ENCODE results near the gene ST6GAL2. TPM values are rescaled to one million over a fixed set of nuclear protein-coding genes. Genes with fewer than 3 reads are reported as not detected.

ST6GAL2 gene
- total RNA-seq, 1 experiment from 2014 or later = not detected

DNA sequence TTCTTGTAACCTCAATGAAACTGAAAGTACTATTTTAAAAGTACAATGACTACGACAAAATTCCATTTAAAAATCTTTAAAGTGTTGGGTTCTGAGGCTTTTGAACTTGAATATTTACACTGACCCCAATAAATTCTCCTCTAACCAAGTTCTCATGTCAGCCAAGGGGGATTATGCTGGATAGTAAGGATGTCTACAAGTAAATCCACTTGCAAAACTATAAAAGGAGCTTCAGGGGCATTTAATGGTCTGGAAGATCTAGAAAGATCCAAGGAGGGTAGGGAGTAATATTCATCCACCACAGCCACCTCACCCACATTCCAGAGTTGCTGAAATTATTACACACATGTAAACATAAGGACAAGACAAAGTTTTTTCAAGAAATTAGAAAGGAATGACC lies 81.8 kb downstream of the ST6GAL2 start:
- H3K9me2 ChIP-seq (ENCODE audit: insufficient read depth) = no peaks in the 10 kb centered on the region
- DNase-seq = no peak
- TF ChIP-seq EZH2 (IDR thresholded peaks at IDR 0.05; ENCODE audit: low read depth) = no peak
- TF ChIP-seq, protein P1, sequence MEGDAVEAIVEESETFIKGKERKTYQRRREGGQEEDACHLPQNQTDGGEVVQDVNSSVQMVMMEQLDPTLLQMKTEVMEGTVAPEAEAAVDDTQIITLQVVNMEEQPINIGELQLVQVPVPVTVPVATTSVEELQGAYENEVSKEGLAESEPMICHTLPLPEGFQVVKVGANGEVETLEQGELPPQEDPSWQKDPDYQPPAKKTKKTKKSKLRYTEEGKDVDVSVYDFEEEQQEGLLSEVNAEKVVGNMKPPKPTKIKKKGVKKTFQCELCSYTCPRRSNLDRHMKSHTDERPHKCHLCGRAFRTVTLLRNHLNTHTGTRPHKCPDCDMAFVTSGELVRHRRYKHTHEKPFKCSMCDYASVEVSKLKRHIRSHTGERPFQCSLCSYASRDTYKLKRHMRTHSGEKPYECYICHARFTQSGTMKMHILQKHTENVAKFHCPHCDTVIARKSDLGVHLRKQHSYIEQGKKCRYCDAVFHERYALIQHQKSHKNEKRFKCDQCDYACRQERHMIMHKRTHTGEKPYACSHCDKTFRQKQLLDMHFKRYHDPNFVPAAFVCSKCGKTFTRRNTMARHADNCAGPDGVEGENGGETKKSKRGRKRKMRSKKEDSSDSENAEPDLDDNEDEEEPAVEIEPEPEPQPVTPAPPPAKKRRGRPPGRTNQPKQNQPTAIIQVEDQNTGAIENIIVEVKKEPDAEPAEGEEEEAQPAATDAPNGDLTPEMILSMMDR (conservative IDR thresholded peaks at IDR 0.05) = no peak
- H2AFZ ChIP-seq = no peak overlapping the region
- H3K79me2 ChIP-seq (ENCODE audit: low read depth) = no peaks in the 10 kb centered on the region
- H4K20me1 ChIP-seq (ENCODE audit: insufficient read depth) = no peaks in the 10 kb centered on the region
- no peaks in the 10 kb centered on the region for H3K9me3 ChIP-seq (ENCODE audit: insufficient read depth, low read depth)
- intact Hi-C loops (cut with micrococcal nuclease; ENCODE audit: unreplicated experiment) = no loop called here
- CTCF ChIA-PET = interaction anchor here (0.7 kb wide), 1 partner anchor 162 kb away, joined by 9 read pairs; no protein-coding TSS in a partner anchor
- no peaks in the 10 kb centered on the region for H3K36me3 ChIP-seq (ENCODE audit: low read depth)
- no TSS peak for BruUV-seq (replicated peaks)
- no peak overlapping the region for H3K4me2 ChIP-seq
- no peak overlapping the region for H3K27ac ChIP-seq
- peaks cover 44% of the 10 kb centered on the region for H3K27me3 ChIP-seq (ENCODE audit: insufficient read depth, low read depth)
- H3K4me1 ChIP-seq (replicated peaks; ENCODE audit: insufficient read depth) = no peaks in the 10 kb centered on the region
- no peak overlapping the region for H3K4me3 ChIP-seq
- POLR2A ChIA-PET (ENCODE audit: unreplicated experiment) = no interaction called here
- H3F3A ChIP-seq (ENCODE audit: insufficient read depth, low read depth) = no peaks in the 10 kb centered on the region

DNA sequence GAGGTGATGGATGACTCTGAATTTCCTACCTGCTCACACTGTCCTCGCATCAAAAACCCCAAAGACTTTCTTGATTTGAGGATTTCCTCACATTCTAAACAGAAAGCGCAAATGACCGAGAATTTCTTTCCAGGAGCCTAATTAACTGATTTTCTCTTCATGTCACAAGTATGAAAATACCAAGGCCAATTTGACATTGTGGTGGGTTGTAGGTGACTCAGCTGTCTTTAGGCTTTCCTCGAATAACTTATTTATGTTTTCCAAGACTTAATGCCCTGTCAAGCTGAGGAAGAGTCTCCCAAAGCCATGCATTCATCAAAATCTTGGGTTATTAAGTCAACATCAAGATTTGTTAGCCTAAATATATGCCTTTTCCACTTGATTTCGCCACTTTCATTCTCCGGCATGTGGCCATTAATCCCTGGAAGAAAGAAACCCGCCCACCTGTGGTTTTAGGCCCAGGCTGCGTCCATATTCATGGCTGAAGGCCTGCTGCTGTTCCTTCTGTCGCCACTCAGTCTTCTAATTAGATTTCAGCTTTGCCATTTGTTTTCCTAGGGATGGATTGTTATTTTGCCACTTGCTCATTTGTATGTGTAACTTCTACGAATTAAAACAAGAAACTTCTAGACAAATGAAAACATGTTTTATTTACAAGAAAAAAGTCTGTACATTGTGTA lies 84.9 kb downstream of the ST6GAL2 start:
- no peak for TF ChIP-seq EZH2 (IDR thresholded peaks at IDR 0.05; ENCODE audit: low read depth)
- TF ChIP-seq, protein P1 (conservative IDR thresholded peaks at IDR 0.05) = no peak
- POLR2A ChIA-PET (ENCODE audit: unreplicated experiment) = no interaction called here
- Histone ChIP-seq H3K27ac (no peak overlapping the region), H3K4me2 (no peak overlapping the region), H3K9me3 (ENCODE audit: insufficient read depth, low read depth) (no peaks in the 10 kb centered on the region), H3K79me2 (ENCODE audit: low read depth) (no peaks in the 10 kb centered on the region), H3K4me1 (replicated peaks; ENCODE audit: insufficient read depth) (no peaks in the 10 kb centered on the region), H3K36me3 (ENCODE audit: low read depth) (no peaks in the 10 kb centered on the region), H4K20me1 (ENCODE audit: insufficient read depth) (no peaks in the 10 kb centered on the region), H3F3A (ENCODE audit: insufficient read depth, low read depth) (no peaks in the 10 kb centered on the region), H2AFZ (no peak overlapping the region), H3K27me3 (ENCODE audit: insufficient read depth, low read depth) (peaks cover 39% of the 10 kb centered on the region), H3K4me3 (no peak overlapping the region), H3K9me2 (ENCODE audit: insufficient read depth) (no peaks in the 10 kb centered on the region)
- BruUV-seq (replicated peaks) = no TSS peak
- intact Hi-C loops (cut with micrococcal nuclease; ENCODE audit: unreplicated experiment) = no loop called here
- CTCF ChIA-PET = no interaction called here
- no peak for DNase-seq

DNA sequence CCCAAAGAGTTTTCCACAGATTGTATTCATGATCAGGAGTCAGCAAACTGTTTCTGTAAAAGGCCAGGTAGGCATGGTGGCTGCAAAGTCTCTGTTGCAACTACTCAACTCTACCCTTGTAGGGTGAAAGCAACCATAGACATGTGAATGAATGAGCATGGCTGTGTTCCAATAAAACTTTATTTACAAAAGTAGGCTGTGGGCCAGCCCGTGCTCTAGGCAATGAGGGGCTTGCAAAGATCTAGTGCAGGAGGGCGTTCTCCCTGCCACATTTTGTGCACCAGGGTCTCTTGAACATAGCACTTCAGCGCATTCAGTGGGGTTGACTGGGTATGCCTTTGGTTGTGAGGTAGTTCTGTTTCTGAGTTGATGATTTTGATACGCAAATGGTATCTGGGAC lies 85.8 kb downstream of the ST6GAL2 start:
- Histone ChIP-seq H3K4me2 (no peak overlapping the region), H3K36me3 (ENCODE audit: low read depth) (no peaks in the 10 kb centered on the region), H2AFZ (no peak overlapping the region), H3K9me2 (ENCODE audit: insufficient read depth) (no peaks in the 10 kb centered on the region), H4K20me1 (ENCODE audit: insufficient read depth) (no peaks in the 10 kb centered on the region), H3F3A (ENCODE audit: insufficient read depth, low read depth) (no peaks in the 10 kb centered on the region), H3K4me3 (no peak overlapping the region), H3K27ac (no peak overlapping the region), H3K79me2 (ENCODE audit: low read depth) (no peaks in the 10 kb centered on the region), H3K27me3 (ENCODE audit: insufficient read depth, low read depth) (peaks cover 30% of the 10 kb centered on the region), H3K4me1 (replicated peaks; ENCODE audit: insufficient read depth) (no peaks in the 10 kb centered on the region), H3K9me3 (ENCODE audit: insufficient read depth, low read depth) (no peaks in the 10 kb centered on the region)
- TF ChIP-seq, protein P1 (conservative IDR thresholded peaks at IDR 0.05) = no peak
- no peak for TF ChIP-seq EZH2 (IDR thresholded peaks at IDR 0.05; ENCODE audit: low read depth)
- ChIA-PET POLR2A (ENCODE audit: unreplicated experiment) (no interaction called here), CTCF (no interaction called here)
- intact Hi-C loops (cut with micrococcal nuclease; ENCODE audit: unreplicated experiment) = no loop called here
- no TSS peak for BruUV-seq (replicated peaks)
- no peak for DNase-seq
